ENCODE results near the gene RNF207.

DNA sequence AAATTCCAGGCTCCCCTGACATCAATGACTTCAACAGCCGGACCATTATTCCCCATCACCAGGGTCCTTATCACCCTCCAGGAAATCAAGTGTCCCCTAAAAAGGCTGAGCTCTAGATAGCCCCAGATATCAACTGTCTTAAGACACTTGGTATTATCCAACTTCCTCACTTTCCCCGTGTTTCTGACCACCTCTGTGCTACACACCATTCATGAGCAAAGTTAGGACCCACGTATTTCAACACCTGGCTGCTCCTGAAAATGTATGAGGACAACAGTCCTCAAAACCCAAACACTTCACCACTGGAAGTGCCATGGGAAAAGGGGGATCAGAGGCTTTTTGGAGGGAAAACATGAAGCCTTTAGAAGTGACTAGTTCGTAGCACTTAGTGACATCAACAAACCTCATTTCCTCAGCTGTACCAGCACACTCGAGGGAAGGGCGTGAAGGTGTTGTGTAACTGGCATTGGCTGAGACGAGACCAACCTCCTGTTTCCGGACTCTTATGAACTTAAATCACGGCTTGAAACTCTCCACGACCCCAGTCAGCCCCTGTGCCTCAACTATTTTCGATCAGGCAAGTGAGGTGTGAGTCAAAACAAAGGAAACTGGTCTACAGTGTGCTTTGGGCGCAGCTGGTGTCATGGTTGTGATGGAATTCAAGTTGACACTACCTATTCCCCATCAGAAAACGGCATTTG, 21.7 kb upstream of the RNF207 start:
- TF ChIP-seq, protein P1, sequence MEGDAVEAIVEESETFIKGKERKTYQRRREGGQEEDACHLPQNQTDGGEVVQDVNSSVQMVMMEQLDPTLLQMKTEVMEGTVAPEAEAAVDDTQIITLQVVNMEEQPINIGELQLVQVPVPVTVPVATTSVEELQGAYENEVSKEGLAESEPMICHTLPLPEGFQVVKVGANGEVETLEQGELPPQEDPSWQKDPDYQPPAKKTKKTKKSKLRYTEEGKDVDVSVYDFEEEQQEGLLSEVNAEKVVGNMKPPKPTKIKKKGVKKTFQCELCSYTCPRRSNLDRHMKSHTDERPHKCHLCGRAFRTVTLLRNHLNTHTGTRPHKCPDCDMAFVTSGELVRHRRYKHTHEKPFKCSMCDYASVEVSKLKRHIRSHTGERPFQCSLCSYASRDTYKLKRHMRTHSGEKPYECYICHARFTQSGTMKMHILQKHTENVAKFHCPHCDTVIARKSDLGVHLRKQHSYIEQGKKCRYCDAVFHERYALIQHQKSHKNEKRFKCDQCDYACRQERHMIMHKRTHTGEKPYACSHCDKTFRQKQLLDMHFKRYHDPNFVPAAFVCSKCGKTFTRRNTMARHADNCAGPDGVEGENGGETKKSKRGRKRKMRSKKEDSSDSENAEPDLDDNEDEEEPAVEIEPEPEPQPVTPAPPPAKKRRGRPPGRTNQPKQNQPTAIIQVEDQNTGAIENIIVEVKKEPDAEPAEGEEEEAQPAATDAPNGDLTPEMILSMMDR (IDR thresholded peaks at IDR 0.05): no peak
- TF ChIP-seq TAF1 (IDR thresholded peaks at IDR 0.05; ENCODE audit: borderline replicate concordance, low read depth, low read length): no peak
- no peak for TF ChIP-seq RCOR1 (IDR thresholded peaks at IDR 0.05; ENCODE audit: low read length)
- TF ChIP-seq, protein P2, sequence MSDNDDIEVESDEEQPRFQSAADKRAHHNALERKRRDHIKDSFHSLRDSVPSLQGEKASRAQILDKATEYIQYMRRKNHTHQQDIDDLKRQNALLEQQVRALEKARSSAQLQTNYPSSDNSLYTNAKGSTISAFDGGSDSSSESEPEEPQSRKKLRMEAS (IDR thresholded peaks at IDR 0.05; ENCODE audit: low read depth): no peak
- no peak for TF ChIP-seq ZBTB33 (IDR thresholded peaks at IDR 0.05; ENCODE audit: borderline replicate concordance, low read depth)
- TF ChIP-seq, protein P3, sequence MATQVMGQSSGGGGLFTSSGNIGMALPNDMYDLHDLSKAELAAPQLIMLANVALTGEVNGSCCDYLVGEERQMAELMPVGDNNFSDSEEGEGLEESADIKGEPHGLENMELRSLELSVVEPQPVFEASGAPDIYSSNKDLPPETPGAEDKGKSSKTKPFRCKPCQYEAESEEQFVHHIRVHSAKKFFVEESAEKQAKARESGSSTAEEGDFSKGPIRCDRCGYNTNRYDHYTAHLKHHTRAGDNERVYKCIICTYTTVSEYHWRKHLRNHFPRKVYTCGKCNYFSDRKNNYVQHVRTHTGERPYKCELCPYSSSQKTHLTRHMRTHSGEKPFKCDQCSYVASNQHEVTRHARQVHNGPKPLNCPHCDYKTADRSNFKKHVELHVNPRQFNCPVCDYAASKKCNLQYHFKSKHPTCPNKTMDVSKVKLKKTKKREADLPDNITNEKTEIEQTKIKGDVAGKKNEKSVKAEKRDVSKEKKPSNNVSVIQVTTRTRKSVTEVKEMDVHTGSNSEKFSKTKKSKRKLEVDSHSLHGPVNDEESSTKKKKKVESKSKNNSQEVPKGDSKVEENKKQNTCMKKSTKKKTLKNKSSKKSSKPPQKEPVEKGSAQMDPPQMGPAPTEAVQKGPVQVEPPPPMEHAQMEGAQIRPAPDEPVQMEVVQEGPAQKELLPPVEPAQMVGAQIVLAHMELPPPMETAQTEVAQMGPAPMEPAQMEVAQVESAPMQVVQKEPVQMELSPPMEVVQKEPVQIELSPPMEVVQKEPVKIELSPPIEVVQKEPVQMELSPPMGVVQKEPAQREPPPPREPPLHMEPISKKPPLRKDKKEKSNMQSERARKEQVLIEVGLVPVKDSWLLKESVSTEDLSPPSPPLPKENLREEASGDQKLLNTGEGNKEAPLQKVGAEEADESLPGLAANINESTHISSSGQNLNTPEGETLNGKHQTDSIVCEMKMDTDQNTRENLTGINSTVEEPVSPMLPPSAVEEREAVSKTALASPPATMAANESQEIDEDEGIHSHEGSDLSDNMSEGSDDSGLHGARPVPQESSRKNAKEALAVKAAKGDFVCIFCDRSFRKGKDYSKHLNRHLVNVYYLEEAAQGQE (IDR thresholded peaks at IDR 0.05; ENCODE audit: low read depth, low read length): no peak
- TF ChIP-seq, protein P4, sequence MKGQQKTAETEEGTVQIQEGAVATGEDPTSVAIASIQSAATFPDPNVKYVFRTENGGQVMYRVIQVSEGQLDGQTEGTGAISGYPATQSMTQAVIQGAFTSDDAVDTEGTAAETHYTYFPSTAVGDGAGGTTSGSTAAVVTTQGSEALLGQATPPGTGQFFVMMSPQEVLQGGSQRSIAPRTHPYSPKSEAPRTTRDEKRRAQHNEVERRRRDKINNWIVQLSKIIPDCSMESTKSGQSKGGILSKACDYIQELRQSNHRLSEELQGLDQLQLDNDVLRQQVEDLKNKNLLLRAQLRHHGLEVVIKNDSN (IDR thresholded peaks at IDR 0.05; ENCODE audit: borderline replicate concordance, low read depth): no peak
- no peak for TF ChIP-seq SIN3A (IDR thresholded peaks at IDR 0.05; ENCODE audit: borderline replicate concordance, low read depth, low read length)
- no peak for TF ChIP-seq EP300 (IDR thresholded peaks at IDR 0.05; ENCODE audit: borderline replicate concordance in 1 of 2, low read depth in 1 of 2, low read length in 1 of 2)
- TF ChIP-seq FOSL2 (IDR thresholded peaks at IDR 0.05; ENCODE audit: borderline replicate concordance, low read depth): no peak
- no peak for TF ChIP-seq NRF1 (IDR thresholded peaks at IDR 0.05; ENCODE audit: low read depth, low read length)

Data from SK-N-SH (cell line).